ENCODE results near the gene BHLHA9.

GRCh38 chr17:1241929-1242328 is 28.3 kb upstream of the BHLHA9 start:
- TF ChIP-seq, protein P1, sequence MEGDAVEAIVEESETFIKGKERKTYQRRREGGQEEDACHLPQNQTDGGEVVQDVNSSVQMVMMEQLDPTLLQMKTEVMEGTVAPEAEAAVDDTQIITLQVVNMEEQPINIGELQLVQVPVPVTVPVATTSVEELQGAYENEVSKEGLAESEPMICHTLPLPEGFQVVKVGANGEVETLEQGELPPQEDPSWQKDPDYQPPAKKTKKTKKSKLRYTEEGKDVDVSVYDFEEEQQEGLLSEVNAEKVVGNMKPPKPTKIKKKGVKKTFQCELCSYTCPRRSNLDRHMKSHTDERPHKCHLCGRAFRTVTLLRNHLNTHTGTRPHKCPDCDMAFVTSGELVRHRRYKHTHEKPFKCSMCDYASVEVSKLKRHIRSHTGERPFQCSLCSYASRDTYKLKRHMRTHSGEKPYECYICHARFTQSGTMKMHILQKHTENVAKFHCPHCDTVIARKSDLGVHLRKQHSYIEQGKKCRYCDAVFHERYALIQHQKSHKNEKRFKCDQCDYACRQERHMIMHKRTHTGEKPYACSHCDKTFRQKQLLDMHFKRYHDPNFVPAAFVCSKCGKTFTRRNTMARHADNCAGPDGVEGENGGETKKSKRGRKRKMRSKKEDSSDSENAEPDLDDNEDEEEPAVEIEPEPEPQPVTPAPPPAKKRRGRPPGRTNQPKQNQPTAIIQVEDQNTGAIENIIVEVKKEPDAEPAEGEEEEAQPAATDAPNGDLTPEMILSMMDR (IDR thresholded peaks at IDR 0.05; ENCODE audit: borderline replicate concordance, extremely low read depth, low read length, poor library complexity, severe bottlenecking): no peak
- no peak for TF ChIP-seq EZH2 (IDR thresholded peaks at IDR 0.05; ENCODE audit: borderline replicate concordance, low read depth, low read length, severe bottlenecking)
